Mesothelial cell of epicardium (in vitro differentiated cells): Measurements from ENCODE around the gene GUCY1A2. TPM values are rescaled to one million over a fixed set of nuclear protein-coding genes. Genes with fewer than 3 reads are reported as not detected.
A peak's percentile ranks its signal among the peaks of the same experiment; 100 is the strongest.

Experiments
- DNase-seq, 2 experiments: peaks; one replicate each; pipeline ENCODE4 v3.0.0; 2021; ENCODE audit warnings: low spot score in 2 of 2; ENCODE audit not compliant: unreplicated experiment in 2 of 2
- H3K27ac Mint-ChIP-seq: 2 replicates; pipeline ENCODE4 v1.8.0; 2021; ENCODE audit warnings: mixed read lengths
- H3K27me3 Mint-ChIP-seq: 2 replicates; pipeline ENCODE4 v1.8.0; 2021; ENCODE audit warnings: low read depth, mixed read lengths
- H3K36me3 Mint-ChIP-seq: 2 replicates; pipeline ENCODE4 v1.8.0; 2021; ENCODE audit warnings: mixed read lengths
- H3K4me1 Mint-ChIP-seq: 2 replicates; pipeline ENCODE4 v1.8.0; 2021; ENCODE audit warnings: mixed read lengths
- H3K4me3 Mint-ChIP-seq: 2 replicates; pipeline ENCODE4 v1.8.0; 2021; ENCODE audit warnings: mild to moderate bottlenecking, moderate library complexity, mixed read lengths
- H3K9me3 Mint-ChIP-seq: 2 replicates; pipeline ENCODE4 v1.8.0; 2021; ENCODE audit warnings: mixed read lengths
- total RNA-seq: library from RNA; stranded (reverse); gene quantifications from 3 replicates; pipeline ENCODE4 v1.2.1, GENCODE V29; 2021
- TF ChIP-seq, protein P1 (sequence below): fragments of 200-600 bp; sonication (generic); IDR thresholded peaks from one replicate; pipeline ENCODE4 v1.5.0; 2021; ENCODE audit warnings: antibody characterized with exemption; ENCODE audit not compliant: unreplicated experiment

GUCY1A2 gene
- total RNA-seq, 1 donor from 2014 or later: 13.6 TPM

DNA sequence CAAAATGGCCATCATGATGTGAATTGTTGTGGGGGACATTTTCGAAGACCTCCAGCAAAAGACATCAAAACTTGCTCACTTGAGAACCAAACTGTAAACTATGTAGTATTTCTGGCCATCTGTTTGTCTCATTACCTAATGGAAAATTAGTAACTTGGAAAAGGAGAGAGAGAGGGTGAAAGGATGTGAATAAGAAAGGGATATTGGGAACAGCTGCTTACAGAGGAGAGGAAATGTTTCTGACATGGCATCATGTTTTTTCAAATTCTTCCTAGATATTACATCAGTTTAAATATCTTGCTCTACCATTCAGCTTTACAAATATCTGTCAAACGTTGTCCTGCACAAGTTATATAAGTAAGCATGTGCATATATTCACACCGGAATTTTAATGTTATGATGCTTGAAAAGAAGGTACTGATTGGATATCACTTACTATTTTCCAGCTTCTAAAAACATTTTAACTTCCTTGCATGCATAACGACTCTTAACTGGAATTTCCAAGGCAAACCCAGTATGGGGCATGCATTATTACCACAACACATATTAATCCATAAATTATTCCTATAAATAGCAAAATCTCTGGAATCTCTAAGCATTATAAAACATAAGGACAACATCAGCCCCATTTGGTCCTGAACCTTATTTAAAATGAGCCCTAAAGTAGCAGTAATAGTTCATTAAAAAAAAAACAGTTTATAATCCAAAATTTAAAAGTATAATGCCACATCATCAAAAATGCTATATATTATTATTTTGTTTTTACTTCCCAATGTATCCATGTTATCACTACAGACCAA lies 20.0 kb downstream of the GUCY1A2 start:
- TF ChIP-seq, protein P1, sequence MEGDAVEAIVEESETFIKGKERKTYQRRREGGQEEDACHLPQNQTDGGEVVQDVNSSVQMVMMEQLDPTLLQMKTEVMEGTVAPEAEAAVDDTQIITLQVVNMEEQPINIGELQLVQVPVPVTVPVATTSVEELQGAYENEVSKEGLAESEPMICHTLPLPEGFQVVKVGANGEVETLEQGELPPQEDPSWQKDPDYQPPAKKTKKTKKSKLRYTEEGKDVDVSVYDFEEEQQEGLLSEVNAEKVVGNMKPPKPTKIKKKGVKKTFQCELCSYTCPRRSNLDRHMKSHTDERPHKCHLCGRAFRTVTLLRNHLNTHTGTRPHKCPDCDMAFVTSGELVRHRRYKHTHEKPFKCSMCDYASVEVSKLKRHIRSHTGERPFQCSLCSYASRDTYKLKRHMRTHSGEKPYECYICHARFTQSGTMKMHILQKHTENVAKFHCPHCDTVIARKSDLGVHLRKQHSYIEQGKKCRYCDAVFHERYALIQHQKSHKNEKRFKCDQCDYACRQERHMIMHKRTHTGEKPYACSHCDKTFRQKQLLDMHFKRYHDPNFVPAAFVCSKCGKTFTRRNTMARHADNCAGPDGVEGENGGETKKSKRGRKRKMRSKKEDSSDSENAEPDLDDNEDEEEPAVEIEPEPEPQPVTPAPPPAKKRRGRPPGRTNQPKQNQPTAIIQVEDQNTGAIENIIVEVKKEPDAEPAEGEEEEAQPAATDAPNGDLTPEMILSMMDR: no peak
- DNase-seq: no peak
- Mint-ChIP-seq H3K4me3 (no peak overlapping the region), H3K27me3 (no peaks in the 10 kb centered on the region), H3K27ac (no peak overlapping the region), H3K36me3 (no peaks in the 10 kb centered on the region), H3K9me3 (no peaks in the 10 kb centered on the region), H3K4me1 (peaks cover 25% of the 10 kb centered on the region)

DNA sequence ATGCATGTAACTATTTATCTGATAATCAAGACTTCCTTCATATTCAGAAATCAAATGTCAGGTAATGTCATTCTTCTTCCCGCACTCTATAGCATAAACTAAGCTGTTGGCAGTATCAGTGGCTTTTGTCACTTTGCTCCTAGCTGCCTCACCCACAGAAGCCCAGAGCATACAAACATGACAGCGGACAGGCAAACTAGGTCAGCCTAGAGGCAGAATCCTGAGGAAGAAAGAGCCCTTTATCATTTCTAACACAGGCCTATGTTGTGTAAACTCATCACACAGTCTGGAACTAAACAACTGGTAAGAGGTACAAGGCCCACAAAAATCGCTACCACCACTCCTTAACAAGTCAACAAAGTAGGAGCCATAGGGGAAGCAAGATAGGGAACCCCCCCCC lies 21.0 kb downstream of the GUCY1A2 start:
- peaks cover 25% of the 10 kb centered on the region for H3K4me1 Mint-ChIP-seq
- no peak for DNase-seq
- H3K27me3 Mint-ChIP-seq: no peaks in the 10 kb centered on the region
- H3K4me3 Mint-ChIP-seq: no peak overlapping the region
- H3K36me3 Mint-ChIP-seq: no peaks in the 10 kb centered on the region
- TF ChIP-seq, protein P1: no peak
- H3K27ac Mint-ChIP-seq: no peak overlapping the region
- H3K9me3 Mint-ChIP-seq: no peaks in the 10 kb centered on the region

DNA sequence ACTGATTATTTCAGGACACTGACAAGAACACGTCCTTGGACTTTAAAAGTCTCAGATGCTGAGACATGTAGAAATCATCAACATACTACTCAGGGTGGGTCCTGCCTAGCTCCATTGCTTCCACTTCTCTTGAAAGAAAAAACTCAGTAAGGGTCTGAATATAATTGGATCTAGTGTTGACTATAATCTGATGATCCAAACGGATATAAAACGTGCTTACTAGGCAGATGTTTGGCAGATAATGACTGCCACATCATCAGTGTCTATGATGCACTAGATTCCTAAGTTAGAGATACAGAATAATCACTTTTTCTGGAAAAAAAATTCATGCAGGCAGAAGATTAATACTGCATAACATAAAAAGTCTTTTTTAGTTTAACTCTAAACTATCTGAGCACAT lies 21.6 kb downstream of the GUCY1A2 start:
- H3K9me3 Mint-ChIP-seq: no peaks in the 10 kb centered on the region
- DNase-seq: no peak
- peaks cover 25% of the 10 kb centered on the region for H3K4me1 Mint-ChIP-seq
- H3K36me3 Mint-ChIP-seq: no peaks in the 10 kb centered on the region
- H3K4me3 Mint-ChIP-seq: no peak overlapping the region
- no peaks in the 10 kb centered on the region for H3K27me3 Mint-ChIP-seq
- TF ChIP-seq, protein P1: no peak
- H3K27ac Mint-ChIP-seq: no peak overlapping the region

DNA sequence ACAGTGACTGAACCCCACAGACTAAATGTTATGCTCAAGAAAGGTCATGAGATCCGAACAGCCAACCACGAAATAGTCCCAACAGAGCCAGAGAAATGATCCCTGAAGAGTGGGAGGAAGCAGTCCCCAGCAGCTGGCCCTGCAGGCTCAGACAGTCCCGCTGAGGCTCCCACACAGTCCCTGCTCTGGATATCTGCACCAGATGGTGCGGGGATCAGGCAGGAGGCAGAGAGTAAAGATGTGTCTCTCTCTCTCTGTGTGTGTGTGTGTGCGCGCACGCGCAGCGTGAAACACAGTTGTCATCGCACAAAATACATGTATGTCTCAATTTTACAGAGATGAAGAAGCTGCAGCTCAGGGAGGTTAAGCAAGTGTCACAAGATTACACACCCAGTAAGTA lies 27.9 kb downstream of the GUCY1A2 start:
- H3K9me3 Mint-ChIP-seq: no peaks in the 10 kb centered on the region
- no peaks in the 10 kb centered on the region for H3K27me3 Mint-ChIP-seq
- H3K36me3 Mint-ChIP-seq: no peaks in the 10 kb centered on the region
- TF ChIP-seq, protein P1: no peak
- no peak overlapping the region for H3K4me3 Mint-ChIP-seq
- peak in 1 of 2 experiments; percentile 38 for DNase-seq
- peak overlapping the region; percentile 60 for H3K27ac Mint-ChIP-seq
- peaks cover 46% of the 10 kb centered on the region for H3K4me1 Mint-ChIP-seq

DNA sequence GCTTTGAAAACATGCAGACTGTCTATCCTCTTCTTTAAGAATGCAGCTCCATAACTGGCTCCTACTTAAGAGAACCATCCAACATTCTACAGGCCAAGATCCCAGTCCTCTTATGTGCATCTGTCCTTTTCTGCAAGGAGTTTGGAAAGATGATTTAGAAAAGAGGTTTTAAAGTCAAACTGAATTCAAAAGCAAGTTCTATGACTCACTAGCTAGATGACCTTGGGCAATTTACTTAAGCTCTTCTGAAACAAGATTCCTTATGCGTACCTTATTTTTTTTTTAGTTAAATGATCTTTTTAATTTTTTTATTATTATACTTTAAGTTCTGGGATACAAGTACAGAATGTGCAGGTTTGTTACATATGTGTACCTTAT lies 29.2 kb downstream of the GUCY1A2 start:
- Mint-ChIP-seq H3K27ac (peak overlapping the region; percentile 93), H3K4me3 (no peak overlapping the region), H3K4me1 (peaks cover 44% of the 10 kb centered on the region), H3K36me3 (no peaks in the 10 kb centered on the region), H3K9me3 (no peaks in the 10 kb centered on the region), H3K27me3 (no peaks in the 10 kb centered on the region)
- DNase-seq: no peak
- TF ChIP-seq, protein P1: no peak
